Measurements from ENCODE around the gene AFF3. TPM values are rescaled to one million over a fixed set of nuclear protein-coding genes. Genes with fewer than 3 reads are reported as not detected.

AFF3 gene
- total RNA-seq, 4 donors from 2014 or later, result 3.1 to 5.0 (median 3.7) TPM

GRCh38 chr2:99722476-99722875, 419.9 kb downstream of the AFF3 start:
- Histone ChIP-seq H3K27ac (no peak overlapping the region), H3K27me3 (no peaks in the 10 kb centered on the region), H3K4me1 (no peaks in the 10 kb centered on the region), H3K9me3 (peaks cover 5% of the 10 kb centered on the region), H3K4me3 (no peak overlapping the region), H3K36me3 (no peaks in the 10 kb centered on the region)
- WGBS, result 96% methylated on average over 2 of the region's 2 CpGs
- TF ChIP-seq CTCF (IDR thresholded peaks at IDR 0.05) (no peak), POLR2AphosphoS5 (IDR thresholded peaks at IDR 0.05) (no peak), EP300 (IDR thresholded peaks at IDR 0.05) (no peak), POLR2A (IDR thresholded peaks at IDR 0.05) (no peak)
- DNase-seq (ENCODE audit: low spot score in 2 of 2), result no peak

GRCh38 chr2:99719102-99719501, 423.3 kb downstream of the AFF3 start:
- peaks cover 5% of the 10 kb centered on the region for H3K9me3 ChIP-seq

GRCh38 chr2:99715956-99716355, 426.4 kb downstream of the AFF3 start:
- H3K9me3 ChIP-seq, result no peaks in the 10 kb centered on the region
- H3K27me3 ChIP-seq, result no peaks in the 10 kb centered on the region
- H3K27ac ChIP-seq, result no peak overlapping the region
- DNase-seq (ENCODE audit: low spot score in 2 of 2), result no peak
- H3K4me1 ChIP-seq, result peaks cover 5% of the 10 kb centered on the region
- no peaks in the 10 kb centered on the region for H3K36me3 ChIP-seq
- TF ChIP-seq POLR2AphosphoS5 (IDR thresholded peaks at IDR 0.05) (no peak), CTCF (IDR thresholded peaks at IDR 0.05) (no peak), EP300 (IDR thresholded peaks at IDR 0.05) (no peak), POLR2A (IDR thresholded peaks at IDR 0.05) (no peak)
- WGBS, result 87% methylated on average over 2 of the region's 2 CpGs
- no peak overlapping the region for H3K4me3 ChIP-seq

More at GRCh38 chr2:99719102-99719501, 423.3 kb downstream of the AFF3 start:
- DNase-seq (ENCODE audit: low spot score in 2 of 2), result no peak
- H3K4me1 ChIP-seq, result no peaks in the 10 kb centered on the region
- WGBS, result 68% methylated on average over 1 of the region's 1 CpG
- no peaks in the 10 kb centered on the region for H3K36me3 ChIP-seq
- no peak overlapping the region for H3K27ac ChIP-seq
- no peaks in the 10 kb centered on the region for H3K27me3 ChIP-seq
- TF ChIP-seq POLR2AphosphoS5 (IDR thresholded peaks at IDR 0.05) (no peak), EP300 (IDR thresholded peaks at IDR 0.05) (no peak), POLR2A (IDR thresholded peaks at IDR 0.05) (no peak), CTCF (IDR thresholded peaks at IDR 0.05) (no peak)
- no peak overlapping the region for H3K4me3 ChIP-seq

- Histone ChIP-seq H3K4me3 (no peak overlapping the region), H3K27me3 (no peaks in the 10 kb centered on the region)
- WGBS, result 91% methylated on average over 2 of the region's 2 CpGs
Measured at GRCh38 chr2:99714349-99714748, 428.0 kb downstream of the AFF3 start.

GRCh38 chr2:99711144-99711543, 431.2 kb downstream of the AFF3 start:
- WGBS, result 47% methylated on average over 9 of the region's 9 CpGs
- TF ChIP-seq EP300 (IDR thresholded peaks at IDR 0.05), result no peak
- no peak for TF ChIP-seq POLR2AphosphoS5 (IDR thresholded peaks at IDR 0.05)
- TF ChIP-seq POLR2A (IDR thresholded peaks at IDR 0.05), result no peak
- TF ChIP-seq CTCF (IDR thresholded peaks at IDR 0.05), result no peak
- no peak overlapping the region for H3K27ac ChIP-seq
- H3K4me3 ChIP-seq, result no peak overlapping the region
- peaks cover 43% of the 10 kb centered on the region for H3K4me1 ChIP-seq
- H3K27me3 ChIP-seq, result no peaks in the 10 kb centered on the region
- no peaks in the 10 kb centered on the region for H3K36me3 ChIP-seq
- DNase-seq (ENCODE audit: low spot score in 2 of 2), result no peak
- H3K9me3 ChIP-seq, result no peaks in the 10 kb centered on the region

More at GRCh38 chr2:99714349-99714748, 428.0 kb downstream of the AFF3 start:
- Histone ChIP-seq H3K27ac (no peak overlapping the region), H3K9me3 (no peaks in the 10 kb centered on the region), H3K36me3 (no peaks in the 10 kb centered on the region), H3K4me1 (peaks cover 19% of the 10 kb centered on the region)
- TF ChIP-seq POLR2A (IDR thresholded peaks at IDR 0.05), result no peak
- TF ChIP-seq POLR2AphosphoS5 (IDR thresholded peaks at IDR 0.05), result no peak
- TF ChIP-seq EP300 (IDR thresholded peaks at IDR 0.05), result no peak
- TF ChIP-seq CTCF (IDR thresholded peaks at IDR 0.05), result no peak
- DNase-seq (ENCODE audit: low spot score in 2 of 2), result no peak
